ENCODE data around the gene SHOC2. TPM values are rescaled to one million over a fixed set of nuclear protein-coding genes. Genes with fewer than 3 reads are reported as not detected.

Gene SHOC2
- total and polyA plus RNA-seq, 2 donors (not counting 1 experiment from before 2014, with no cell fraction given): 45.3 to 83.6 TPM

- Histone ChIP-seq H3K36me3 (ENCODE audit: control insufficient read depth, insufficient read depth, low read length) (peaks cover 3% of the 10 kb centered on the region), H2AFZ (ENCODE audit: low read length) (no peak overlapping the region), H3K79me2 (ENCODE audit: control insufficient read depth, insufficient read depth, low read length) (peaks cover 50% of the 10 kb centered on the region), H3K27ac (ENCODE audit: insufficient read depth, low read length) (no peak overlapping the region), H3K27me3 (ENCODE audit: control insufficient read depth, insufficient read depth, low read length) (no peaks in the 10 kb centered on the region), H3K4me2 (ENCODE audit: extremely low read depth, insufficient read depth, low read length) (no peak overlapping the region), H4K20me1 (ENCODE audit: control insufficient read depth, extremely low read depth, insufficient read depth, low read length) (no peaks in the 10 kb centered on the region), H3K9me3 (ENCODE audit: control insufficient read depth, insufficient read depth, low read depth, low read length) (no peaks in the 10 kb centered on the region), H3K9ac (ENCODE audit: insufficient read depth, low read length) (no peak overlapping the region), H3K4me3 (replicated peaks in 1 of 4; ENCODE audit: control extremely low read depth in 1 of 4, insufficient read depth in 1 of 4, low read depth in 3 of 4, low read length in 4 of 4) (no peak overlapping the region), H3K4me1 (ENCODE audit: control insufficient read depth, extremely low read depth, insufficient read depth, low read length) (peaks cover 2% of the 10 kb centered on the region)
- TF ChIP-seq EZH2 (IDR thresholded peaks at IDR 0.05; ENCODE audit: low read length, missing control alignments) (no peak), CTCF (conservative IDR thresholded peaks at IDR 0.05 in 1 of 2, IDR thresholded peaks at IDR 0.05 in 1 of 2; ENCODE audit: low read depth in 1 of 2, low read length in 2 of 2) (no peak)
- DNase-seq (ENCODE audit: low read depth in 2 of 2): peak; percentile 16 to 62
These were observed 27.7 kb downstream of the SHOC2 start for GRCh38 chr10:110947061-110947595.

GRCh38 chr10:110951381-110951780 lies 32.0 kb downstream of the SHOC2 start:
- H3K27ac ChIP-seq (ENCODE audit: insufficient read depth, low read length): no peak overlapping the region
- no peak for DNase-seq (ENCODE audit: low read depth in 2 of 2)
- no peak overlapping the region for H2AFZ ChIP-seq (ENCODE audit: low read length)
- H4K20me1 ChIP-seq (ENCODE audit: control insufficient read depth, extremely low read depth, insufficient read depth, low read length): no peaks in the 10 kb centered on the region
- H3K9me3 ChIP-seq (ENCODE audit: control insufficient read depth, insufficient read depth, low read depth, low read length): no peaks in the 10 kb centered on the region
- no peaks in the 10 kb centered on the region for H3K27me3 ChIP-seq (ENCODE audit: control insufficient read depth, insufficient read depth, low read length)
- H3K4me2 ChIP-seq (ENCODE audit: extremely low read depth, insufficient read depth, low read length): no peak overlapping the region
- H3K4me1 ChIP-seq (ENCODE audit: control insufficient read depth, extremely low read depth, insufficient read depth, low read length): peaks cover 2% of the 10 kb centered on the region
- peaks cover 3% of the 10 kb centered on the region for H3K36me3 ChIP-seq (ENCODE audit: control insufficient read depth, insufficient read depth, low read length)
- H3K4me3 ChIP-seq (replicated peaks in 1 of 4; ENCODE audit: control extremely low read depth in 1 of 4, insufficient read depth in 1 of 4, low read depth in 3 of 4, low read length in 4 of 4): no peak overlapping the region
- H3K9ac ChIP-seq (ENCODE audit: insufficient read depth, low read length): no peak overlapping the region
- TF ChIP-seq EZH2 (IDR thresholded peaks at IDR 0.05; ENCODE audit: low read length, missing control alignments) (no peak), CTCF (conservative IDR thresholded peaks at IDR 0.05 in 1 of 2, IDR thresholded peaks at IDR 0.05 in 1 of 2; ENCODE audit: low read depth in 1 of 2, low read length in 2 of 2) (no peak)
- peaks cover 37% of the 10 kb centered on the region for H3K79me2 ChIP-seq (ENCODE audit: control insufficient read depth, insufficient read depth, low read length)

GRCh38 chr10:110957606-110958005 lies 38.2 kb downstream of the SHOC2 start:
- DNase-seq (ENCODE audit: low read depth in 2 of 2): no peak
- Histone ChIP-seq H4K20me1 (ENCODE audit: control insufficient read depth, extremely low read depth, insufficient read depth, low read length) (no peaks in the 10 kb centered on the region), H3K27ac (ENCODE audit: insufficient read depth, low read length) (no peak overlapping the region), H3K79me2 (ENCODE audit: control insufficient read depth, insufficient read depth, low read length) (peaks cover 30% of the 10 kb centered on the region), H3K4me1 (ENCODE audit: control insufficient read depth, extremely low read depth, insufficient read depth, low read length) (no peaks in the 10 kb centered on the region), H3K4me2 (ENCODE audit: extremely low read depth, insufficient read depth, low read length) (no peak overlapping the region), H3K36me3 (ENCODE audit: control insufficient read depth, insufficient read depth, low read length) (no peaks in the 10 kb centered on the region), H3K4me3 (replicated peaks in 1 of 4; ENCODE audit: control extremely low read depth in 1 of 4, insufficient read depth in 1 of 4, low read depth in 3 of 4, low read length in 4 of 4) (no peak overlapping the region), H2AFZ (ENCODE audit: low read length) (no peak overlapping the region), H3K9ac (ENCODE audit: insufficient read depth, low read length) (no peak overlapping the region), H3K27me3 (ENCODE audit: control insufficient read depth, insufficient read depth, low read length) (no peaks in the 10 kb centered on the region), H3K9me3 (ENCODE audit: control insufficient read depth, insufficient read depth, low read depth, low read length) (no peaks in the 10 kb centered on the region)
- no peak for TF ChIP-seq CTCF (conservative IDR thresholded peaks at IDR 0.05 in 1 of 2, IDR thresholded peaks at IDR 0.05 in 1 of 2; ENCODE audit: low read depth in 1 of 2, low read length in 2 of 2)
- no peak for TF ChIP-seq EZH2 (IDR thresholded peaks at IDR 0.05; ENCODE audit: low read length, missing control alignments)
